Endothelial cell of umbilical vein (primary cell): ENCODE results near the gene NFIA.

Source experiments
- POLR2A ChIP-seq: IDR thresholded peaks from 2 replicates; pipeline ENCODE4 v1.6.1; 2012; ENCODE audit warnings: low read depth, mild to moderate bottlenecking, control low read depth, low read length
- POLR2AphosphoS5 ChIP-seq: IDR thresholded peaks from 2 replicates; pipeline ENCODE4 v1.6.1; 2012; ENCODE audit warnings: low read depth, mild to moderate bottlenecking, control low read depth, low read length, moderate library complexity; ENCODE audit not compliant: insufficient read depth
- TF ChIP-seq, protein P1 (sequence below), 2 donors: IDR thresholded peaks; 1 replicate in 1 of 2; 2 replicates in 1 of 2; pipeline ENCODE4 v1.5.1; 2011; ENCODE audit warnings: low read length in 2 of 2, mild to moderate bottlenecking in 2 of 2, moderate library complexity in 2 of 2, control low read depth in 1 of 2, inconsistent platforms in 1 of 2, low read depth in 1 of 2; ENCODE audit not compliant: insufficient read depth in 1 of 2; ENCODE audit errors: extremely low read depth in 1 of 2

DNA sequence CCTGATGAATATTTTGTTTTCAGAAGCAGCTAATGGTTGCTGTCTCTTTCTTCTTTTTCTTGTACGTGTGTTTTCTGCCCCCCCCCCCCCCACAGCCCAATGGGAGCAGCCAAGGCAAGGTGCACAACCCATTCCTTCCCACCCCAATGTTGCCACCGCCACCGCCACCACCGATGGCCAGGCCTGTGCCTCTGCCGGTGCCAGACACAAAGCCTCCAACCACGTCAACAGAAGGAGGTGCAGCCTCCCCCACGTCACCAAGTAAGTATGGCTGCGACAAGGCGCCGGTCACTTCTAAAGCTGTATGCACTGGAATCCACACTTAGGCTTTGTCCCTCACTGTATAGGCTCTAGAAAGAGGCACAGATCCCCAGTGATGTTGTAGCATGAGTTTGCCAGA is 324.1 kb downstream of the NFIA start:
- no peak for TF ChIP-seq POLR2A
- TF ChIP-seq, protein P1, sequence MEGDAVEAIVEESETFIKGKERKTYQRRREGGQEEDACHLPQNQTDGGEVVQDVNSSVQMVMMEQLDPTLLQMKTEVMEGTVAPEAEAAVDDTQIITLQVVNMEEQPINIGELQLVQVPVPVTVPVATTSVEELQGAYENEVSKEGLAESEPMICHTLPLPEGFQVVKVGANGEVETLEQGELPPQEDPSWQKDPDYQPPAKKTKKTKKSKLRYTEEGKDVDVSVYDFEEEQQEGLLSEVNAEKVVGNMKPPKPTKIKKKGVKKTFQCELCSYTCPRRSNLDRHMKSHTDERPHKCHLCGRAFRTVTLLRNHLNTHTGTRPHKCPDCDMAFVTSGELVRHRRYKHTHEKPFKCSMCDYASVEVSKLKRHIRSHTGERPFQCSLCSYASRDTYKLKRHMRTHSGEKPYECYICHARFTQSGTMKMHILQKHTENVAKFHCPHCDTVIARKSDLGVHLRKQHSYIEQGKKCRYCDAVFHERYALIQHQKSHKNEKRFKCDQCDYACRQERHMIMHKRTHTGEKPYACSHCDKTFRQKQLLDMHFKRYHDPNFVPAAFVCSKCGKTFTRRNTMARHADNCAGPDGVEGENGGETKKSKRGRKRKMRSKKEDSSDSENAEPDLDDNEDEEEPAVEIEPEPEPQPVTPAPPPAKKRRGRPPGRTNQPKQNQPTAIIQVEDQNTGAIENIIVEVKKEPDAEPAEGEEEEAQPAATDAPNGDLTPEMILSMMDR (IDR thresholded peaks at IDR 0.05; ENCODE audit: extremely low read depth in 1 of 2, insufficient read depth in 1 of 2, low read depth in 1 of 2, low read length in 2 of 2) = no peak
- no peak for TF ChIP-seq POLR2AphosphoS5
